K562 (cell line): ENCODE data around the gene ACTL6A. TPM values are rescaled to one million over a fixed set of nuclear protein-coding genes. Genes with fewer than 3 reads are reported as not detected.

Experiments used
- ATAC-seq: fragments of 200-7000 bp; cut with Tn5 transposase; 3 replicates; pipeline ENCODE4 v1.9.1; 2020; ENCODE audit warnings: moderate library complexity
- BruUV-seq: library from RNA; stranded (reverse); fragments of 400-500 nt; replicated peaks from 2 replicates; lab custom pipeline; 2021; lab: Mats Ljungman, UMichigan
- CTCF ChIA-PET: fragments of 300-600 bp; formaldehyde crosslinking; extraction: SDS; loops from one replicate; lab custom pipeline; 2021; ENCODE audit warnings: low intra/inter-chr PET ratio; lab: Yijun Ruan, JAX
- POLR2A ChIA-PET: fragments of 300-600, 350-650 bp; sonication (Branson Sonifier 250); formaldehyde crosslinking; extraction: SDS; loops from one replicate; lab custom pipeline; 2021; ENCODE audit warnings: antibody characterized with exemption, inconsistent platforms; lab: Yijun Ruan, JAX
- DNase-seq, 4 experiments: peaks; one replicate each; pipeline versions ENCODE4 v3.0.0 to v3.0.0-alpha.2; 2011 to 2018; ENCODE audit warnings: low spot score in 3 of 4, mixed read lengths in 3 of 4; ENCODE audit errors: extremely low read depth in 1 of 4
- FAIRE-seq: peaks from 2 replicates; lab custom pipeline; 2011; peaks lifted over from hg19 to GRCh38; lab: Jason Lieb, UNC
- H2AFZ ChIP-seq: 2 replicates; pipeline ENCODE4 v1.6.0; 2011; ENCODE audit warnings: low read depth, low read length, control low read depth, inconsistent platforms
- H3K27ac ChIP-seq: fragments of 200-600 bp; 3 replicates; pipeline ENCODE4 v1.8.0; 2011; ENCODE audit warnings: low read depth, mild to moderate bottlenecking, control low read depth, inconsistent platforms, low read length, moderate library complexity, mixed read lengths; ENCODE audit errors: extremely low read depth
- H3K27me3 ChIP-seq, 2 experiments: fragments of 300-600 bp in 1 of 2; 2 replicates in 1 of 2; 3 replicates in 1 of 2; pipeline versions ENCODE4 v1.6.0 to v1.8.0; 2011; ENCODE audit warnings: inconsistent platforms in 2 of 2, low read length in 2 of 2, mild to moderate bottlenecking in 1 of 2, mixed read lengths in 1 of 2, moderate library complexity in 1 of 2; ENCODE audit not compliant: control insufficient read depth in 2 of 2, insufficient read depth in 2 of 2
- H3K36me3 ChIP-seq: fragments of 300-600 bp; 3 replicates; pipeline ENCODE4 v1.8.0; 2011; ENCODE audit warnings: mild to moderate bottlenecking, low read length, inconsistent platforms; ENCODE audit not compliant: control insufficient read depth, insufficient read depth
- H3K4me1 ChIP-seq, 2 experiments: fragments of 200-600 bp in 1 of 2; replicated peaks in 1 of 2; 2 replicates in 1 of 2; 3 replicates in 1 of 2; pipeline versions ENCODE4 v1.5.1 to v1.8.0; 2011; ENCODE audit warnings: inconsistent platforms in 2 of 2, low read length in 2 of 2, mild to moderate bottlenecking in 1 of 2, mixed read lengths in 1 of 2, moderate library complexity in 1 of 2; ENCODE audit not compliant: control insufficient read depth in 2 of 2, insufficient read depth in 2 of 2
- H3K4me2 ChIP-seq: 2 replicates; pipeline ENCODE4 v1.6.1; 2011; ENCODE audit warnings: low read length, control low read depth, inconsistent platforms, mixed read lengths; ENCODE audit not compliant: insufficient read depth
- H3K4me3 ChIP-seq: fragments of 200-600 bp; sonication (generic), shearing (Covaris generic); 2 replicates; pipeline ENCODE4 v1.5.1; 2016; ENCODE audit warnings: control low read depth, inconsistent platforms
- H3K79me2 ChIP-seq: fragments of 200-600 bp; 3 replicates; pipeline ENCODE4 v1.8.0; 2011; ENCODE audit warnings: low read length, inconsistent platforms; ENCODE audit not compliant: control insufficient read depth, insufficient read depth
- H3K9ac ChIP-seq, 2 experiments: 2 replicates each; pipeline versions ENCODE4 v1.6.0 to v1.6.1; 2011; ENCODE audit warnings: low read depth in 2 of 2, low read length in 2 of 2, control low read depth in 1 of 2, inconsistent platforms in 1 of 2, mild to moderate bottlenecking in 1 of 2, mixed read lengths in 1 of 2; ENCODE audit not compliant: insufficient read depth in 1 of 2
- H3K9me1 ChIP-seq: one replicate; pipeline ENCODE4 v1.6.0; 2011; ENCODE audit warnings: inconsistent platforms, mild to moderate bottlenecking, low read length, moderate library complexity; ENCODE audit not compliant: control insufficient read depth, insufficient read depth
- H3K9me3 ChIP-seq: replicated peaks from 2 replicates; pipeline ENCODE4 v1.5.1; 2011; ENCODE audit warnings: low read depth, low read length, inconsistent platforms; ENCODE audit not compliant: control insufficient read depth, insufficient read depth
- H4K20me1 ChIP-seq: replicated peaks from 2 replicates; pipeline ENCODE4 v1.6.1; 2011; ENCODE audit warnings: low read length, inconsistent platforms, mixed read lengths; ENCODE audit not compliant: control insufficient read depth, insufficient read depth
- ARID1B ChIP-seq: fragments of 450-650 bp; IDR thresholded peaks from 2 replicates; pipeline ENCODE4 v1.6.1; 2016; ENCODE audit warnings: antibody characterized with exemption, mild to moderate bottlenecking, inconsistent platforms
- CBFA2T3 ChIP-seq: fragments of 450-650 bp; IDR thresholded peaks from 2 replicates; pipeline ENCODE4 v1.6.1; 2017
- DPF2 ChIP-seq: fragments of 450-650 bp; IDR thresholded peaks from 2 replicates; pipeline ENCODE4 v1.6.1; 2016
- ETS2 ChIP-seq: IDR thresholded peaks from 2 replicates; pipeline ENCODE4 v1.6.1; 2016; ENCODE audit warnings: borderline replicate concordance, missing genetic modification characterization, mild to moderate bottlenecking, moderate library complexity, missing compliant biosample characterization; ENCODE audit not compliant: poor library complexity, severe bottlenecking
- GATAD2B ChIP-seq: fragments of 450-650 bp; IDR thresholded peaks from 2 replicates; pipeline ENCODE4 v1.6.1; 2017; ENCODE audit warnings: mild to moderate bottlenecking, borderline replicate concordance
- NCOA4 ChIP-seq: fragments of 450-650 bp; IDR thresholded peaks from 2 replicates; pipeline ENCODE4 v1.6.1; 2018; ENCODE audit warnings: mild to moderate bottlenecking; ENCODE audit not compliant: partially characterized antibody
- POLR2B ChIP-seq: fragments of 450-650 bp; IDR thresholded peaks from 2 replicates; pipeline ENCODE4 v1.6.1; 2018; ENCODE audit warnings: low read depth; ENCODE audit not compliant: partially characterized antibody
- SMARCB1 ChIP-seq: IDR thresholded peaks from 2 replicates; pipeline ENCODE4 v1.6.1; 2011; ENCODE audit warnings: improper control_type of control experiment, low read depth; ENCODE audit not compliant: insufficient read length
- SRSF3 ChIP-seq: fragments of 200-400 bp; formaldehyde crosslinking; IDR thresholded peaks from 2 replicates; pipeline ENCODE4 v1.6.1; 2016; ENCODE audit warnings: mild to moderate bottlenecking, low read length, moderate library complexity; ENCODE audit not compliant: insufficient read depth
- STAT5A ChIP-seq: IDR thresholded peaks from 2 replicates; pipeline ENCODE4 v1.6.1; 2012; ENCODE audit warnings: low read length, inconsistent platforms, borderline replicate concordance
- ZBTB34 ChIP-seq: fragments of 250-450 bp; sonication (Bioruptor Pico); IDR thresholded peaks from 2 replicates; pipeline ENCODE4 v1.8.0; 2021; ENCODE audit warnings: mild to moderate bottlenecking, moderate library complexity
- ZBTB7A ChIP-seq: IDR thresholded peaks from 2 replicates; pipeline ENCODE4 v1.6.1; 2011; ENCODE audit warnings: low read depth, mild to moderate bottlenecking, low read length, moderate library complexity, borderline replicate concordance; ENCODE audit not compliant: control insufficient read depth
- ZFP91 ChIP-seq: sonication (generic); formaldehyde crosslinking; IDR thresholded peaks from 2 replicates; pipeline ENCODE4 v1.8.0; 2022; ENCODE audit warnings: mild to moderate bottlenecking, missing genetic modification reagents
- ZNF134 ChIP-seq: fragments of 250-450 bp; sonication (Bioruptor Pico); conservative IDR thresholded peaks from 2 replicates; pipeline ENCODE4 v1.4.0; 2020
- ZNF197 ChIP-seq: fragments of 200-800 bp; sonication (Bioruptor generic); IDR thresholded peaks from 2 replicates; pipeline ENCODE4 v1.6.1; 2016; ENCODE audit warnings: low read depth, missing genetic modification characterization, missing compliant biosample characterization
- ZNF280B ChIP-seq: fragments of 250-450 bp; sonication (Bioruptor Pico); IDR thresholded peaks from 2 replicates; pipeline ENCODE4 v1.5.1; 2021; ENCODE audit warnings: mild to moderate bottlenecking
- ZNF586 ChIP-seq: fragments of 450-650 bp; formaldehyde crosslinking; conservative IDR thresholded peaks from 2 replicates; pipeline ENCODE4 v1.4.0; 2020; ENCODE audit warnings: mild to moderate bottlenecking, moderate library complexity
- WGBS: fragments of 100-300 bp; shearing (Covaris generic); methylation state at CpG from one replicate; pipeline ENCODE4 v1.1.6; 2016; ENCODE audit warnings: low coverage, mixed read lengths; ENCODE audit not compliant: insufficient coverage; ENCODE audit errors: missing lambda C conversion rate; 5-methylcytosine and 5-hydroxymethylcytosine counted together
- in situ Hi-C: fragments of 300-500 bp; cut with MboI; formaldehyde crosslinking; loops from 4 replicates; pipeline ENCODE4 v1.15.0; 2018; ENCODE audit warnings: inconsistent platforms, mixed read lengths
- intact Hi-C: fragments of 100-400 bp; cut with micrococcal nuclease; formaldehyde crosslinking; loops from 2 replicates; pipeline ENCODE4 v1.14.2; 2022
- polyA plus RNA-seq, 8 experiments: library from polyadenylated mRNA; depleted of rRNA in 4 of 8; stranded (reverse) in 5 of 8; unstranded in 3 of 8; fragments of >200 nt; fragmentation: Nextera tagmentation in 2 of 8; fragmentation: Illumina TruSeq in 1 of 8; extraction: Ambion mirVana in 2 of 8; extraction: Trizol in 1 of 8; gene quantifications; 2 replicates each; pipeline versions ENCODE4 v1.2.1 to v1.2.3, GENCODE V29; 2011 to 2014; ENCODE audit warnings: inconsistent platforms in 1 of 8, missing spikeins in 1 of 8
- total RNA-seq, 7 experiments: library from RNA; depleted of rRNA in 6 of 7; stranded (reverse); fragments of >200 nt in 6 of 7; fragmentation: Illumina TruSeq in 2 of 7; extraction: Trizol in 2 of 7; gene quantifications; 2 replicates each; pipeline versions ENCODE4 v1.2.1 to v1.2.3, GENCODE V29; 2011 to 2021; ENCODE audit warnings: low replicate concordance in 1 of 7

ACTL6A gene
- total and polyA plus RNA-seq, 9 of the 15 experiments (the other 6 are each of a cell fraction or from before 2014, with no cell fraction given) = 107 to 243 (median 157) TPM

- H3K9ac ChIP-seq = no peak overlapping the region
- TF ChIP-seq ZBTB34 (CRISPR knock-in tag) (no peak), GATAD2B (no peak), ZFP91 (CRISPR knock-in tag) (peak; percentile 71; the same call in 1 of the 2 replicates), ZBTB7A (0 out of 2 replicates have a peak, but pooled peaks have one; percentile 21), CBFA2T3 (peak; percentile 37; the same call in 1 of the 2 replicates), POLR2B (no peak), SRSF3 (no peak), NCOA4 (no peak), ZNF280B (CRISPR knock-in tag) (no peak), ZNF197 (CRISPR knock-in tag) (no peak), ETS2 (no peak), DPF2 (0 out of 2 replicates have a peak, but pooled peaks have one; percentile 29), ZNF134 (CRISPR knock-in tag) (no peak), STAT5A (0 out of 2 replicates have a peak, but pooled peaks have one; percentile 9), ZNF586 (CRISPR knock-in tag) (no peak), ARID1B (0 out of 2 replicates have a peak, but pooled peaks have one; percentile 19), SMARCB1 (peak; percentile 47)
- TF ChIP-seq, all 486 proteins: peak for 7
- POLR2A ChIA-PET = no interaction called here
- H3K9me3 ChIP-seq = no peaks in the 10 kb centered on the region
- intact Hi-C loops (no loop called here), in situ Hi-C loops (no loop called here)
- peaks cover 11 to 44% of the 10 kb centered on the region in 2 experiments; a peak in 4 of 5 replicates for H3K4me1 ChIP-seq
- peak overlapping the region; percentile 45 for H3K4me2 ChIP-seq
- CTCF ChIA-PET = no interaction called here
- no peak overlapping the region for H2AFZ ChIP-seq
- peak overlapping the region; percentile 44; the same call in 2 of the 3 replicates for H3K27ac ChIP-seq
- 8% methylated on average over 6 of the region's 6 CpGs for WGBS
- no peaks in the 10 kb centered on the region for H4K20me1 ChIP-seq
- peak in 1 of 4 experiments; percentile 38 for DNase-seq
- ATAC-seq = peak; percentile 5; the same call in 2 of the 3 replicates
- H3K9me1 ChIP-seq = no peaks in the 10 kb centered on the region
- no peaks in the 10 kb centered on the region for H3K27me3 ChIP-seq
- H3K4me3 ChIP-seq = no peak overlapping the region
- peaks cover 90% of the 10 kb centered on the region for H3K79me2 ChIP-seq
- peaks cover 65% of the 10 kb centered on the region for H3K36me3 ChIP-seq
- FAIRE-seq = no peak
- BruUV-seq = no TSS peak
Observed at GRCh38 chr3:179608931-179609720, 46.4 kb downstream of the ACTL6A start.
